Urinary bladder (tissue), 4 donors: ENCODE measurements around the gene C18orf32. TPM values are rescaled to one million over a fixed set of nuclear protein-coding genes. Genes with fewer than 3 reads are reported as not detected.
"Not testable (repeated sequence)": the region's sequence is repeated elsewhere in the genome, so short reads cannot be mapped to it uniquely, and the experiment has no call there.

Source experiments
- DNase-seq: peaks from one replicate; pipeline ENCODE4 v3.0.0-alpha.2; 2015; ENCODE audit errors: extremely low spot score
- H3K27ac ChIP-seq: one replicate; pipeline ENCODE4 v1.5.1; 2013; ENCODE audit warnings: low read depth, mild to moderate bottlenecking, moderate library complexity
- H3K36me3 ChIP-seq: one replicate; pipeline ENCODE4 v1.6.1; 2013; ENCODE audit warnings: mild to moderate bottlenecking, moderate library complexity; ENCODE audit not compliant: insufficient read depth
- H3K4me1 ChIP-seq: one replicate; pipeline ENCODE4 v1.6.1; 2013; ENCODE audit warnings: mild to moderate bottlenecking, moderate library complexity; ENCODE audit not compliant: insufficient read depth
- H3K4me3 ChIP-seq: one replicate; pipeline ENCODE4 v1.5.1; 2013; ENCODE audit warnings: low read depth, low read length
- WGBS: extraction: QIAGEN DNeasy Blood & Tissue Kit; methylation state at CpG from one replicate; pipeline ENCODE4 v1.1.7; 2013; 5-methylcytosine and 5-hydroxymethylcytosine counted together
- polyA plus RNA-seq: library from polyadenylated mRNA; stranded (reverse); fragments of 200-250 nt; gene quantifications from one replicate; pipeline ENCODE4 v1.2.3, GENCODE V29; 2013
- total RNA-seq: library from RNA; depleted of rRNA; stranded (reverse); fragments of >200 nt; gene quantifications from one replicate; pipeline ENCODE4 v1.2.3, GENCODE V29; 2014
- donor health status: healthy with polysubstance abuse.
- donor health status: healthy.

C18orf32 gene
- total and polyA plus RNA-seq, 2 donors, result 38.3 to 81.5 TPM

GRCh38 chr18:49517483-49517882 lies 30.4 kb upstream of the C18orf32 start:
- DNase-seq, result no peak
- no peak overlapping the region for H3K4me3 ChIP-seq
- no peaks in the 10 kb centered on the region for H3K36me3 ChIP-seq
- WGBS, result 88% methylated on average over 2 of the region's 2 CpGs
- no peak overlapping the region for H3K27ac ChIP-seq
- no peaks in the 10 kb centered on the region for H3K4me1 ChIP-seq

GRCh38 chr18:49515516-49515915 lies 28.5 kb upstream of the C18orf32 start:
- no peak for DNase-seq
- Histone ChIP-seq H3K4me3 (no peak overlapping the region), H3K27ac (no peak overlapping the region), H3K4me1 (no peaks in the 10 kb centered on the region), H3K36me3 (no peaks in the 10 kb centered on the region)
- WGBS, result 93% methylated on average over 3 of the region's 3 CpGs

GRCh38 chr18:49515003-49515402 lies 28.0 kb upstream of the C18orf32 start:
- not testable (repeated sequence) for H3K36me3 ChIP-seq, H3K27ac ChIP-seq, DNase-seq, H3K4me3 ChIP-seq, H3K4me1 ChIP-seq
- WGBS, result over 99% methylated on average over 5 of the region's 5 CpGs

- 45% methylated on average over 9 of the region's 9 CpGs for WGBS
- Histone ChIP-seq H3K36me3 (no peaks in the 10 kb centered on the region), H3K27ac (no peak overlapping the region), H3K4me3 (no peak overlapping the region), H3K4me1 (no peaks in the 10 kb centered on the region)
- DNase-seq, result no peak
These were observed 27.5 kb upstream of the C18orf32 start for GRCh38 chr18:49514577-49514976.

GRCh38 chr18:49512876-49513275 lies 25.8 kb upstream of the C18orf32 start:
- not testable (repeated sequence) for H3K4me1 ChIP-seq, H3K36me3 ChIP-seq, H3K27ac ChIP-seq, DNase-seq, H3K4me3 ChIP-seq
- 81% methylated on average over 8 of the region's 8 CpGs for WGBS

- WGBS, result 38% methylated on average over 12 of the region's 12 CpGs
- no peak overlapping the region for H3K4me3 ChIP-seq
- DNase-seq, result no peak
- H3K4me1 ChIP-seq, result no peaks in the 10 kb centered on the region
- H3K27ac ChIP-seq, result no peak overlapping the region
- H3K36me3 ChIP-seq, result no peaks in the 10 kb centered on the region
These were observed 23.5 kb upstream of the C18orf32 start for GRCh38 chr18:49510393-49511115.

GRCh38 chr18:49506438-49506837 lies 19.4 kb upstream of the C18orf32 start:
- not testable (repeated sequence) for H3K4me3 ChIP-seq
- 92% methylated on average over 5 of the region's 5 CpGs for WGBS

GRCh38 chr18:49503931-49504330 lies 16.9 kb upstream of the C18orf32 start:
- H3K4me3 ChIP-seq, result no peak overlapping the region
- WGBS, result 16% methylated on average over 1 of the region's 1 CpG
- no peaks in the 10 kb centered on the region for H3K36me3 ChIP-seq
- DNase-seq, result no peak
- H3K4me1 ChIP-seq, result no peaks in the 10 kb centered on the region
- no peak overlapping the region for H3K27ac ChIP-seq

More at GRCh38 chr18:49506438-49506837, 19.4 kb upstream of the C18orf32 start:
- not testable (repeated sequence) for H3K36me3 ChIP-seq, H3K27ac ChIP-seq, DNase-seq, H3K4me1 ChIP-seq

- Histone ChIP-seq H3K4me3 (no peak overlapping the region), H3K4me1 (no peaks in the 10 kb centered on the region), H3K27ac (no peak overlapping the region), H3K36me3 (no peaks in the 10 kb centered on the region)
- DNase-seq, result no peak
- 51% methylated on average over 14 of the region's 14 CpGs for WGBS
These were observed 13.3 kb upstream of the C18orf32 start for GRCh38 chr18:49500201-49500921.

GRCh38 chr18:49499046-49499637 lies 12.1 kb upstream of the C18orf32 start:
- no peak for DNase-seq
- no peak overlapping the region for H3K27ac ChIP-seq

GRCh38 chr18:49495480-49495879 lies 8.4 kb upstream of the C18orf32 start:
- H3K4me3 ChIP-seq, result no peak overlapping the region
- 37% methylated on average over 2 of the region's 2 CpGs for WGBS
- no peaks in the 10 kb centered on the region for H3K4me1 ChIP-seq
- H3K27ac ChIP-seq, result no peak overlapping the region
- DNase-seq, result no peak
- no peaks in the 10 kb centered on the region for H3K36me3 ChIP-seq

More at GRCh38 chr18:49499046-49499637, 12.1 kb upstream of the C18orf32 start:
- Histone ChIP-seq H3K4me3 (no peak overlapping the region), H3K36me3 (no peaks in the 10 kb centered on the region), H3K4me1 (no peaks in the 10 kb centered on the region)
- 79% methylated on average over 16 of the region's 16 CpGs for WGBS

- 71% methylated on average over 3 of the region's 3 CpGs for WGBS
- Histone ChIP-seq H3K4me3 (no peak overlapping the region), H3K27ac (no peak overlapping the region), H3K36me3 (no peaks in the 10 kb centered on the region), H3K4me1 (no peaks in the 10 kb centered on the region)
- DNase-seq, result no peak
These were observed 8.0 kb upstream of the C18orf32 start for GRCh38 chr18:49495076-49495475.

- Histone ChIP-seq H3K4me1 (no peaks in the 10 kb centered on the region), H3K36me3 (no peaks in the 10 kb centered on the region), H3K27ac (no peak overlapping the region), H3K4me3 (no peak overlapping the region)
- DNase-seq, result no peak
- WGBS, result 91% methylated on average over 2 of the region's 2 CpGs
These were observed 7.6 kb upstream of the C18orf32 start for GRCh38 chr18:49494660-49495059.

- WGBS, result 53% methylated on average over 6 of the region's 6 CpGs
- Histone ChIP-seq H3K36me3 (no peaks in the 10 kb centered on the region), H3K4me1 (no peaks in the 10 kb centered on the region), H3K4me3 (no peak overlapping the region), H3K27ac (no peak overlapping the region)
- no peak for DNase-seq
These were observed 5.6 kb upstream of the C18orf32 start for GRCh38 chr18:49492694-49493033.
